Measurements from ENCODE around the gene CDCA3.
"Not testable (repeated sequence)": the region's sequence is repeated elsewhere in the genome, so short reads cannot be mapped to it uniquely, and the experiment has no call there.

GRCh38 chr12:6888794-6889193 is 37.7 kb upstream of the CDCA3 start:
- not testable (repeated sequence) for TF ChIP-seq CTCF (conservative IDR thresholded peaks at IDR 0.05; ENCODE audit: low read depth, low read length); EZH2 (IDR thresholded peaks at IDR 0.05; ENCODE audit: borderline replicate concordance, low read depth, low read length, poor library complexity, severe bottlenecking)
